ENCODE measurements around the gene THEM5.
"Not testable (repeated sequence)": the region's sequence is repeated elsewhere in the genome, so short reads cannot be mapped to it uniquely, and the experiment has no call there.

Gene THEM5, protein sequence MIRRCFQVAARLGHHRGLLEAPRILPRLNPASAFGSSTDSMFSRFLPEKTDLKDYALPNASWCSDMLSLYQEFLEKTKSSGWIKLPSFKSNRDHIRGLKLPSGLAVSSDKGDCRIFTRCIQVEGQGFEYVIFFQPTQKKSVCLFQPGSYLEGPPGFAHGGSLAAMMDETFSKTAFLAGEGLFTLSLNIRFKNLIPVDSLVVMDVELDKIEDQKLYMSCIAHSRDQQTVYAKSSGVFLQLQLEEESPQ

DNA sequence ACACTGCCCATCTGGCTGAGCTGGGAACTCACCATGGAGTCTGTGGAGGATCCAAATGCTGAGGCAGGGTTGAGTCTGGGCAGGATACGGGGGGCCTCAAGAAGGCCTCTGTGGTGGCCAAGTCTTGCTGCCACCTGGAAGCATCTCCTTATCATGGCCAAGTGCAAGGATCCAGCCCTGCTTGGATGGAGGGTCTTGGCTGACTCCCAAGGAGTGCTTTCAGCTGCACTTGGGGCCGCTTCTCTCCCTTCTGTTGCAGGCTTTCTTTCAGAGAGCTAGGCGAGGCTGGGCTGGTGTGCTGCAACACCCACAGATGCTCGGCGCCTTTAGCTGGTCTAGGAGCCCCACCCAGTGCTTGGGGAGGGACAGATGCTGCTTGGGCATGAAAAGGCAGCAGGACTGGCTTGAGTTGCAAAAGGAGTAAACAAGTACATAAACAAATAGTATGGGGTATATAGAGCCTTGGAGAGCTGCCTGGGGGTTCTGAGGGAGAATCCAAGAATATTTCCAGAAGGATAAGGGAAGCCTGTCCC is at the start of gene THEM5:
TSS of gene THEM5 (minus strand) at position 302 of the 533 bp plus-strand sequence. CDS start at position 155, 147 bp downstream.
- DNase-seq (ENCODE audit: low spot score) = peak; percentile 64

DNA sequence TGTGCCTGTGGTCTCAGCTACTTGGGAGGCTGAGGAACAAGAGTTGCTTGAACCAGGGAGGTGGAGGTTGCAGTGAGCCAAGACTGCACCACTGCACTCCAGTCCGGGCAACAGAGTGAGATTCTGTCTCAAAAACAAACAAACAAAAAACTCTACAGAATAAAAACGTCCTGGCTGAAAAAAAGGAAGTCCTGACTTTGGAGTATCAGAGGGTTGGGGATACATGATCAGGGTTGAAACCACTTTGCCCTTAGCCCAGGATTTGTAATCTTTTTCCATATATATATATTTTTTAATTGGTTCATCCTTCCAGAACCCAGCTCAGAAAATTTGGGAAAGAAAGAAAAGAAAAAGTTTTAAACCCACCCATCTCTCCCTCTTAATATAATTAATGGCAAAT is 49.3 kb upstream of the THEM5 start:
- DNase-seq (ENCODE audit: low spot score) = no peak

DNA sequence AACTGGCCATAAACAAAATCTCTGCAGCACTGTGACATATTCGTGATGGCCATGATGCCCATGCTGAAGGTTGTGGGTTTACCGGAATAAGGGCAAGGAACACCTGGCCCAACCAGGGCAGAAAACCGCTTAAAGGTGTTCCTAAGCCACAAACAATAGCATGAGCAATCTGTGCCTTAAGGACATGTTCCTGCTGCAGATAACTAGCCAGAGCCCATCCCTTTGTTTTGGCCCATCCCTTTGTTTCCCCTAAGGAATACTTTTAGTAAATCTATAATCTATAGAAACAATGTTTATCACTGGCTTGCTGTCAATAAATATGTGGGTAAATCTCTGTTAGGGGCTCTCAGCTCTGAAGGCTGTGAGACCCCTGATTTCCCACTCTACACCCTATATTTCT is 47.3 kb upstream of the THEM5 start:
- DNase-seq (ENCODE audit: low spot score) = not testable (repeated sequence)

DNA sequence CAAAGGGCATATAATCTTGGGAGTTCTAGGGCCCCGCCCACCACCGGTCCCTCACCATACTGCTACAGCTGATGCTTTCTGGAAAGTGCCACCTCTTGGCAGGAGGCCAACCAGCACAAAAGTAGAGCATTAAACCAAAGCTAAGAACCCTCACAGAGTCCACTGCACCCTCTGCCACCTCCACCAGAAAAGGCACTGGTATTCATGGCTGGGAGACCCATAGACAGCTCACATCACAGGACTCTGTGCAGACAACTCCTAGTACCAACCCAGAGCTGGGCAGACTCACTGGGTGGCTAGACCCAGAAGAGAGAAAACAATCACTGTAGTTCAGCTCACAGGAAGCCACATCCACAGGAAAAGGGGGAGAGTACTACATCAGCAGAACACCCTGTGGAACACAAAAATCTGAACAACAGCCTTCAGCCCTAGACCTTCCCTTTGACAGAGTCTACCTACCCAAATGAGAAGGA is 45.0 kb upstream of the THEM5 start:
- no peak for DNase-seq (ENCODE audit: low spot score)

DNA sequence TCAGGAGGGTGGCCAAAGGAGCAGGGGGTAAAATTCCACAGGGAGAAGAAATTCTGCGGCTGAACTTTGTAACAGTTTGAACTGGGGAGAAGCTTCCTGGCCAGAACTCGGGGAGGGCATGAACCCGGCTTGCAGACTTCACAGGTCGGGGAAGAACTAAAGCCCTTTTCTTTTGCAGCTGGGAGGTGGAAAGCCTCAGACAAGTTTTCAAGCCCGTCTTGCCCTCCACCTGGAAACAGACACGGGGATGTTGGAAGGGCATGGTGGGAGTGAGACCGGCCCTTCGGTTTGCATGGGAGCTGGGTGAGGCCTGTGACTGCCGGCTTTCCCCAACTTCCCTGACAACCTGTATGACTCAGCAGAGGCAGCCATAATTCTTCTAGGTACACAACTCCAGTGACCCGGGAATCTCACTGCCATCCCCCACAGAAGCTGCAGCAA is 44.5 kb upstream of the THEM5 start:
- no peak for DNase-seq (ENCODE audit: low spot score)

DNA sequence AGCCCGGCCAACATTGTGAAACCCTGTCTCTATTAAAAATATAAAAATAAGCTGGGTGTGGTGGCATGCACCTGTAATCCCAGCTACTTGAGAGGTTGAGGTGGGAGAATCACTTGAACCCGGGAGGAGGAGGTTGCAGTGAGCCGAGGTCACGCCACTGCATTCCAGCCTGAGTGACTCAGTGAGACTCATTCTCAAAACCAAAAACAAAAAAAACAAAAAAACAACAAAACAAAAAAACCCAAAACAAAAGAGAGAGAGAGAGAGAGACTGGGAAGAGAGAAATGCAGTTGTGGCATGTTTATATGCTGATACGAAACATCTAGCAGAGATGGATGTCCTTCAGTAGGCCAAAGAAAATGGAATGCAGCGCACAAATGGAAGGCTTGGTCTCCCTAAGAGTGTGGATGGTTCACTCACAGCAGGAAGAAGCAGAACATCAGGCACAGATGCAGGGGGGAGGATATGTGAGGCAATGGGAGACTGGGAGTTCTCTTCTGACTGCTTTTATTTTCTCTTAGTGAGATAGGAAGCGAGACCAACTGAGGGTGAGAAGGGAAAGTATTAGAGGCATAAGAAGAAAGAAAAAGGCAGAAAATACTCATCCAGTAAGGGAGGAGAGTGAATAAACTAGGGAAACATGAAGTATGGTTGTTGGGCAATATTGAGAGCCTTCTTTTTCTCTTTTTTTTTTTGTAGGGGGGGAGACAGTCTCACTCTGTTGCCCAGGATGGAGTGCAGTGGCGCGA is 39.8 kb upstream of the THEM5 start:
- no peak for DNase-seq (ENCODE audit: low spot score)

DNA sequence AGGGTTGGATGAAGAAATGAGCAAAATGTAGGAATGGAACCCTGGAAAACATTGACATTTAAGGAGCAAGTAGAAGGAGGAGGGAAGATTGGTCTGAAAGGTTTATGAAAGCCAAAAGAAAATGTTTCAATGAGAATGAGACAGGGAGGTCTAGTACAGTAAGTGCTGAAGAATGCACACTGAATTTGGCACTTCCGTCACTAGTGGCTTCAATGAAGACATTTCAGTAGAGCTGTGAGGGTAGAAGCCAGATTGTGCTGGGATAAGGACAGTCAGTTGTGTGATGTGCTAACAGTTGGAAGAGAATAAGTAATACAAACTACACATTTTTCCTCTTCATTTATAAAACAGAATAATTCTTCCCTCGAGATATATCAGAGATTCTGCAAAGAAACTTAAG is 38.7 kb upstream of the THEM5 start:
- no peak for DNase-seq (ENCODE audit: low spot score)

DNA sequence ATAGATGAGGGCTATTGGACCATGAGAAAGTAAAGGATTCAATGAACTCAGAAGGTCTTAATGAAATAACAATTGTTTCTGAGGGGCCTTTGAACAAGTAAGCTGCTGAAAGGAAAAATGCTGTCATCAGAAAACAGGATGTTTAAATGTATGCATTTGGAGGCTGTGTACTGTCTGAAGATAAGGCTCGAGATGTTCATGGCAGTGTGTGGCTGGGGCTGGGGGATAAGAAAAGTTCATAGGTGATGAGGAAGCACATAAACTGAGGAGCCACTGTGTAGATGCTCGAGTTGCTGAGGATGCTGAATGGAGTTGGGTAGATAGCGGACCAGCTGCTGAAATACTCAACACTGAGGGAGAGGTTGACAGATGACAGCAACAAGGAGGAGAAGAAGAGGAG is 38.0 kb upstream of the THEM5 start:
- no peak for DNase-seq (ENCODE audit: low spot score)

DNA sequence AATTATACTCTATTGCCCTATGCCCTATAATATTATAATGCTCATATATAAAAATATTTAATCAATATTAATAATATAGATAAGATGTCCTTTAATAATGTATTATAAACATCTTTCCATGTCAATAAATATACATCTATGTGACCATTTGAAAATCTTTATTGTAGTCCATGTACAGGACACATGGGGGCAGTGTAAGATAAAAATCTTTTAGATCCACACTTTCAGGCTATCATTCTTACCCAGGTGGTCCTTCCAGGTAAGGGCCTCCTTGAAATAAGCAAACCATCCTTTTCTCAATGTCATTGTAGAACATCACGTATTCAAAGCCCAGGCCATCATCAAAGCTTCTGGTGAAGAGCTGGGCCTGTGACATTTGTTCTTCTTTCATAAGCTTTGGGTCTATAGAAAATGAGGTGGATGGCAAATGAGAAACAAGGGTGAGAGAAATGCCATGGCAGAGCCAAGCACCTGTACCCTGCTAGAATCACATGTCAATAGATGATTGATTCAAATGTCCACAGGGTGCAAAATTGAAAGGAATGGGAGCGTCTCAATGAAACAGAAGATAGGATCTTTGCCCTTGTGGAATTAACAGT is 35.6 kb upstream of the THEM5 start:
- peak; percentile 30 for DNase-seq (ENCODE audit: low spot score)

DNA sequence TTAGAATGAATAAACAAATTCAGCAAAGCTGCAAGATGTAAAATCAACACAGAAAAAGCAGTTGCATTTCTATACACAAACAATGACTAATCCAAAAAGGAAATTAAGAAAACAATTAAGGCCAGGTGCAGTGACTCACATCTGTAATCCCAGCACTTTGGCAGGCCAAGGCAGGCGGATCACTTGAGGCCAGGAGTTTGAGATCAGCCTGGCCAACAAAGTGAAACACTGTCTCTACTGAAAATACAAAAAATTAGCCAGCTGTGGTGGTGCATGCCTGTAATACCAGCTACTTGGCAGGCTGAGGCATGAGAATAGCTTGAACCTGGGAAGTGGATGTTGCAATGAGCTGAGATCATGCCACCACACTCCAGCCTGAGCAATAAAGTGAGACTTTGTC is 33.5 kb upstream of the THEM5 start:
- no peak for DNase-seq (ENCODE audit: low spot score)

DNA sequence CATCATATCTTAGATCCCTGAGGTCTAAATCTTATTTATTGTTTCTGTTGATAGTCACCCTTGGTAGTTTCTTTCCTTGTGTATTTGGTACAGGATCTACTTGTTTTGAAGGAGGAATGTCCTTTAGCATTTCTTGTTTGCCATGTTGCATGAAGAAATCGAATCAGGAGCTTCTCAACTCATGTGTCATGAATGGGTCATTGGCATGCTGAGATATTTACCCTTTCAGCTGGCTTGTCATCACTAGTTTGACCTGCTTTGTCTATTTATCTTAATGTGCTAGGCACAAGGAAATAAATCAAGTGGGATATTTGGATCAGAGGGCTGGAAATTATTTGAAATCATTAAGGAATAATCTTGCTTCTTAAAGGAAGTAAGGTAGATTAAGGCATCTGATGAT is 32.0 kb upstream of the THEM5 start:
- no peak for DNase-seq (ENCODE audit: low spot score)

DNA sequence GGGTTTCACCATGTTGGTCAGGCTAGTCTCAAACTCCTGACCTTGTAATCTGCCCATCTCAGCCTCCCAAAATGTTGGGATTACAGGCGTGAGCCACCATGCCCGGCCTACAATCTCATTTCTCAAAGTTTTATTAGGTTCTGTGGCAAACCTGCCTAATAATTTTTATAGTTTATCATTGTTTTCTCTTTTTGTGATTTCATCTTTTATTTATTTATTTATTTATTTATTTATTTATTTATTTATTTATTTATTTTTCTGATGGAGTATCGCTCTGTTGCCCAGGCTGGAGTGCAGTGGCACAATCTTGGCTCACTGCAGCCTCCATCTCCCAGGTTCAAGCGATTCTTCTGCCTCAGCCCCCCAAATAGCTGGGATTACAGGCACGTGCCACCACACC is 31.4 kb upstream of the THEM5 start:
- DNase-seq (ENCODE audit: low spot score) = not testable (repeated sequence)

DNA sequence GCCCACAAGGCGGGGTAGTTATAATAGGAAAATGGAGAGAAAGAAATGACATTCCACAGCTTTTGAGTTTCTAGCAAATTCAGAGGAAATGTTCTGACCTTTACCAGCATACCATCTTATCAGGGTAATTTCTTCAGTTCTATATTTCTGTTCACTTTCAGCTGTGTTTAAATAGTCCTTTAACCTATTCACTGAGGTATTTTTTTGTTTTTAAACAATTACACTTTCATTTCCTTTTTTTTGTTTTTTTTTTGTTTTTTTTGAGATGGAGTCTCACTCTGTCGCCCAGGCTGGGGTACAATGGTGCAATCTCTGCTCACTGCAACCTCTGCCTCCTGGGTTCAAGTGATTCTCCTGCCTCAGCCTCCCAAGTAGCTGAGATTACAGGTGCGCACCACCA is 30.9 kb upstream of the THEM5 start:
- not testable (repeated sequence) for DNase-seq (ENCODE audit: low spot score)

DNA sequence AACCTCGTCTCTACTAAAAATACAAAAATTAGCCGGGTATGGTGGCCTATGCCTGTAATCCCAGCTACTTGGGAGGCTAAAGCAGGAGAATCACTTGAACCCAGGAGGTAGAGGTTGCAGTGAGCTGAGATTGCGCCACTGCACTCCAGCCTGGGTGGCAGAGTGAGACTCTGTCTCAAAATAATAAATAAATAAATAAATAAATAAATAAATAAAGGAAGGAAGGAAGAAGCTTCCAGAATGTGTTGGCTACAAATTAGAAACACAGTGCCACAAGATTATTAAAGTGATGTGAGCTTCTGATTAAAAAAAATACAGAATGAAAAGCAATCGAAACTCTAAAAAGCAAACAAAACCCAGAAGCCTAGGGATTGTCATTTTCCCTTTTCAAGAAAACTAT is 30.4 kb upstream of the THEM5 start:
- not testable (repeated sequence) for DNase-seq (ENCODE audit: low spot score)

DNA sequence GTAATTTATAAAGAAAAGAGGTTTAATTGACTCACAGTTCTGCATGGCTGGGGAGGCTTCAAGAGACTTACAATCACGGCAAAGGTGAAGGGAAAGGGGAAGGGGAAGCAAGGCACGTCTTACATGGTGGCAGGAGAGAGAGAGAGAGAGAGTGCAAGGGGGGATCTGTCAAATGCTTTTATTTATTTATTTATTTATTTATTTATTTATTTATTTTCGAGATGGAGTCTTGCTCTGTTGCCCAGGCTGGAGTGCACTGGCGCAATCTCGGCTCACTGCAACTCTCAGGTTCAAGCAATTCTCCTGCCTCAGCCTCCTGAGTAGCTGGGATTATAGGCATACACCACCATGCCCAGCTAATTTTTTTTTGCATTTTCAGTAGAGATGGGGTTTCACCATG is 29.4 kb upstream of the THEM5 start:
- DNase-seq (ENCODE audit: low spot score) = not testable (repeated sequence)

DNA sequence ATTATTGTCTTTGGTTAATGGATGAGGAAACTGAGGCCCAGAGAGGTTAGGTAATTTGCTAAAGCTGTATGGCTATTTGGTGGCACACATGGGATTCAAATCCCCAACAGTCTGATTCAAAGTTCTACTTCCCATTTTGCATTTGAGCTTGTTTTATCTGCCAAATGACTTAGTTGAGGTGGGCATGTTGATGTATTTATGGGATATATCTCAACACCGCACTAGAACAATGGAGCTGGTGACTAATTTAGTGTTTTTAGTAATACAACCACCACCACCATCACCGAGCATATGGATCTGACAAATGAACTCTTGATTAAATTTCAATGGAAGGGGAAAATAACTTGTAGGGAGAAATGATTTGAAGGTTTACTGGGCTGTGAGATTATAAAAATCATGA is 29.0 kb upstream of the THEM5 start:
- DNase-seq (ENCODE audit: low spot score) = no peak

DNA sequence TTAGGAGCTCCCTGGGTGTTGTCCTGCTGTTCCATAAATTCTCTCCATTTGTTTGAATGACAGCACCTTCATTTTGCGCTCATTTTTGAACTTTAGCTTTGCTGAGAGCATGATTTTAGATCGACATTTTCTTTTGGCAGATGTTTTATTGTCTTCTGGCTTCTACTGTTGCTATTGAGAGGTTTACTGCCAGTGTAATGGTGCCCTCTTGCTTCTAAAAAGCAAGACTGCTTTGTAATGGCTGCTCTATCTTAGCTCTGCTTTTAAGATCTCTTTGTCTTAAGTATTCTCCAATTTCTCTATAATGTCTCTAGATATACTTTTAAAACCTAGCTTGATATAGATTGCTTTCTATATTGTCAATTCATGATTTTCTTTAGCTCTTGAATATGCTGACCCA is 28.0 kb upstream of the THEM5 start:
- DNase-seq (ENCODE audit: low spot score) = no peak

DNA sequence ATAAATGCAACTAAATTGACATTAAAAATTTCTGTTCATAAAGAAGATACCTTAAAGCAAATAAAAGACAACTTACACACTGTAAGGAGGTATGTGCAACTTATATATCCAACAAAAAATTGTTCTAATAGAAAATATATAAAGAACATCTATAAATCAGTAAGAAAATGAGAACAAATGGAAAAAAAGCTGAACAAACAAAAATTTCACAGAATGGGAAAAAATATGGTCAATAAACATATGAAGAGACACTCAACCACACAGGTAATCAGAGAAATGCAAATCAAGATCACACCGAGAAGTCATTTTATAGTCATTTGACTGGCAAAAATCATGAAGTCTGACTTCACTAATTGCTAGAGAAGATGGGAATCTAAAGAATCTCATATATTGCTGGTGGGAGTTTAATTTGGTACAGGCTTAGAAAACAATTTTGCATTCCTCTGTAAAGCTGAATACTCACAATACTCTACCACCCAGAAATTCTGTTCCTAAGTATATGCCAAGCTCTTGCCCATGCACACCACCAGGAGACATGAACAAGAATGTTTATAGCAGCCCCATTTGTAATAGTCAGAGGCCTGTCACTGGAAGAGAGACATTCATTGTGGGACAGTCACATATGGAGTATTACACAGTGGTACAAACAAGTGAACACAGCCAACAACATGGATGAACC is 22.0 kb upstream of the THEM5 start:
- no peak for DNase-seq (ENCODE audit: low spot score)

DNA sequence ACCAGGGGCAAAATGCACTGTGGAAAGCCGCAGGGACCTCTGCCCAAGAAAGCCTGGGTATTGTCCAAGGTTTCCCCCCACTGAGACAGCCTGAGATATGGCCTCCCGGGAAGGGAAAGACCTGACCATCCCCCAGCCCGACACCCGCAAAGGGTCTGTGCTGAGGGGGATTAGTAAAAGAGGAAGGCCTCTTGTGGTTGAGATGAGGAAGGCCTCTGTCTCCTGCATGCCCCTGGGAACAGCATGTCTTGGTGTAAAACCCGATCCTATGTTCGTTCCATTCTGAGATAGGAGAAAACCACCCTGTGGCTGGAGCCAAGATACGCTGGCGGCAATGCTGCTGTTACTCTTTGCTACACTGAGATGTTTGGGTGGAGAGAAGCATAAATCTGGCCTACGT is 19.3 kb upstream of the THEM5 start:
- DNase-seq (ENCODE audit: low spot score) = not testable (repeated sequence)

DNA sequence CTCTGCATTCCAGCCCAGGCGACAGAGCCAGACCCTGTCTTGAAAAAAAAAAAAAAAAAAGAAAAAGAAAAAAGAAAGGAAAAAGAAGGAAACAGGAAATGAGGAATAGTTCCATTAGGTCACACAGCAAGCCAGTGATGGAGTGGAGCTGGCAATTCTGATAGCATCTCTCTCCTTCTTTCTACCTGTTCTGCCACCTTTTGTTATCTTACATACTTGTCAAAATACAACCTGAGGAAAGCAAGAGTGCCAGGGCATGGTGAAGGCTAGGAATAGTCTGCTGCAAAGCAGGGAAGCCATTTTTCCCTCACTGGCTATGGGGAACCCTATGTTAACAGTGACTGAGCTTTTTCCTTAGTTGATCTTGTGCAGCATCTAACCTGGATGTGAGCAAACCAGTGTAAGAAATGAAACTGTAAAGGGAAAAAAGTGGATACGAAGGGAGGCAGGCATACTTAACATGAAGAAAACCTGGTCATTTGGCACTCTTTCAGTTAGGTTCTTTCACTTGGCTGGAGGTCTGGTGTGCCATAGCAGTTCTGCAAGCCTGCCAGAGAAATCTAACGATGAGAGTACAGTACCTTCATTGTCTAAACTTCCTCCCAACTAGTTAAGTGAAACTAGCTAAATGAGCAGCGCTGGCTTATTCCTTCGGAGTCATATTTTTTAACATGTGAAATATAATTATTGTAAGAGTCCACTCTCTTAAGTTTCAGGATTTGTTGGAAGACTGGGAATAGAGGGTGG is 17.9 kb upstream of the THEM5 start:
- no peak for DNase-seq (ENCODE audit: low spot score)

DNA sequence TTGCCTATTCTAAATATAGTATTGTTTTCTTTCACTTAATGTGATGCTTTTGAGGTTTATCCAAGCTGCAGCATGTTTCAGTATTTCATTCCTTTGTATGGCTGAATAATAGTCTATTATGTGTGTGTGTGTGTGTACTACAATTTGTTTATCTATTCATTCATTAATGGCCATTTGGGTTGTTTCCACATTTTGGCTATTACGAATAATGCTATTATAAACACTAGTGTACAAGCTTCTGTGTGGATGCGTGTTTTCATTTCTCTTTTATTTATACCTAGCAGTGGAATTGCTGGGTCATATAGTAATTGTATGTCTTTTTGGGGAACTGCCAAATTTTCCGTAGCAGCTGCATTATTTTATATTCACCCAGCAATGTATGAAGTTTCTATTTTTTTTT is 15.0 kb upstream of the THEM5 start:
- no peak for DNase-seq (ENCODE audit: low spot score)

Data from hematopoietic multipotent progenitor cell treated with erythropoietin and hydrocortisone succinate and interleukin-3 and kit ligand, for 15 days (in vitro differentiated cells).